Anterior cingulate cortex (tissue), 58 donors: ENCODE data around the gene ANKS1B.

Experiments
- DNase-seq, 58 donors: peaks; one replicate each; lab custom pipeline; 2025; lab: John Stamatoyannopoulos, UW

Gene ANKS1B

DNA sequence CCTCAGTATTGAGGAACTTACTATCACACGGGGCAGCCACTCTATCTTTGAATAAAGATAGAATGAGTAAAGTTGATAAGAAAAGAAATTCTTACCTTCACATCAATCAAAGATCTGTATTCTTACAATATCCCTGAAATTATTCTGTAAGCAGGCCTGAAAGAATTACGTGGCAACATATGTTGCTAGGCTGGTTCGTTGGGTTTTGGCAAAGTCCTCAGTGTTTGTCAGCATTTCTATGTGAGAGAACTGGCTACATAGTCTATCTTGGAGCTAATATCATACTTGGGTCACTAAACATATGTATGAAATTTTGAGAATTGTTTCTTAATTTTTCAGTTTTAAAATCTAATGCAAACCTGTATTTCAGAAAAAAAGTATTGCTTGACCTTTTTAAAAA is 749.4 kb downstream of the ANKS1B start:
- DNase-seq = no peak

DNA sequence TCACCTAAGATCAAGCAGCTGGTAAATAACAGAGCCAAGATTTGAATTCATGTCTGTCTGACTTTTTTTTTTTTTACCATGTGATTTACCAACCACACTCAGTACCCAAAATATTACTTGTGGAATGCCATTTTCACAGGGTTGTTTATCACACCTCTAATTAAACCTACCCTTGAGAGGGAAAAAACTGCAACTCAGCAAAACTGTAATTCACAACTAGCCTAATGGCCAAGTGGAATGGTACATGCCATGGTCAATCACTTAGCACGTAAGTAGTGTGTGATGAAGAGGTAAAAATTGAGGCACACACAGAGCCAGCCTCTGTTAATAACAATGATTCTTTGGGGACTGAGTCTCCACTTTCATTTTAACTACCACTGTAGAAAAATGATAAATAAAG is 750.0 kb downstream of the ANKS1B start:
- DNase-seq = no peak

DNA sequence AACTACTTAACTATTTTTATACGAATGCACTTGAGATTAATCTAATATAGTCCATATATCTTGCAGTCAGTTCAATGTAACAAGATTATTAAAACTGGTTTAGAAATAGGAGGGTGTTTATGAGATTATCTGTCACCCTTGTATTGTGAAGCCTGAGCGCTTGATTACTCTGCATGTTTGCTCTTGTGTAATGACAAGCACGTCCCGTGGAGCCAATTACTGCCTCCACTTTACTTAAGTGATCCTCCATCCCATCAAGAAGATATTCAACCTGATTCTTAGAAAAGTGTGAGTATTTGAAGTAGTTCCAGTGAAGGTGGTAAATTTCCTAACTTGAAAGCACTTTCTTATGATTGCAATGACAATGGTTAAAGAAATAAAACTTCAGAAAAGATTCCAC is 752.4 kb downstream of the ANKS1B start:
- DNase-seq = no peak

DNA sequence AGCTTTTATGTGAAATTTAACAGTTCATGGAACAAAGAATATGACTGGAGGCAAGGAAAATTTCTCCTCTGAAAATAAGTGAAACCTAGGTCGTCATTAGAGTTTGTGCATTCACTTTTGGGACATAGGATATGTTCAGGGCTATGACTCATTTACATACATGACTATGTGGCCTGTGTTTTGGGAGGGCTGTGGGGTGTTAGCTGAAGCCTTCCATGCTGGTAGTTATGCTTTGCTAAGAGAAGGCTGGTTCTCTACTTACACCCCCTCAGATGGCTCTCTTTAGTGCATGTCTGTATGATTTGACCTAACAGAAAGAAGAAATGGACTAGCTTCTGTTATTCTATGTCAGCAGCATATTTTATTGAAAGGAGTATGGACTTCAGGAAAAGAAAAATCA is 753.7 kb downstream of the ANKS1B start:
- DNase-seq = no peak

GRCh38 chr12:99224237-99224636 is 760.5 kb downstream of the ANKS1B start:
- DNase-seq = no peak

- no peak for DNase-seq
These were observed 761.2 kb downstream of the ANKS1B start for GRCh38 chr12:99223579-99223978.

DNA sequence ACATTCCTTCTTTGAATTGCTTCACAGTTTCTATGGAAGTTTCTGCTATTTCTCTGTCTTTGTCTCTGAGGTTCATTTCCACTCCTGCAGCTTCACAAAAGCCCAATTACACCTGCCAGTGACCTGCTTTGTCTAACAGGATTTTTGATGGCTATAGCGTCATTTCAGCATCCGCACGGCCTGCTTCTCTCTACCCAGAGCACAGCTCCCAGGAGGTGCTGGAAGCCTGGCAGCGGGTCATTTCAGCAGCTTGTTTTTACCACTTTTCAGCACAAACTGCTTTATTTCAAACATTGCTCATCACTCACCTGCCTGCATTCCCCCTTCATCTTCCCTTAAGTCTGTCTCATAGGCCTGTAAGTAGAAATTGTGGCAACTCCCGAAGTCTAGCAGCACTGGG is 771.7 kb downstream of the ANKS1B start:
- no peak for DNase-seq

DNA sequence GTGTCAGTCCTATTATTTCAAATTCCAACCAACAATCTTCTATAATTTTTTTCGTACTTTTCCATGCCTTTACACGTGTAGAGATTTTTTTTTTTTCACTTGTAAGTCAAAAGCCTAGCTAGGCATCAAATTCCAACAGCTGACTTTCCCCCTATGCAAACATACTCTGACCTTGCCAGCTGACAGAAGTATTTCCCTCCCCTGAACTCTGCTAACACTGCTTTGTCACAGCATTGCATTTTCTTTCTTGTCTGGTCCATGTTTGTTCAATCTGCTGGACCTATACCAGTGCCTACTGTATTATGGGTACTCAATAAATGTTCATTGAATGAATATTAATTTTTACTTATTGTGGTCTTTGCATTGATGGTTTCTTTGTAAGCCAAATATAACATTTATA is 772.5 kb downstream of the ANKS1B start:
- no peak for DNase-seq

GRCh38 chr12:99205111-99205510 is 779.6 kb downstream of the ANKS1B start:
- no peak for DNase-seq

GRCh38 chr12:99201906-99202645 is 782.7 kb downstream of the ANKS1B start:
- DNase-seq = no peak

DNA sequence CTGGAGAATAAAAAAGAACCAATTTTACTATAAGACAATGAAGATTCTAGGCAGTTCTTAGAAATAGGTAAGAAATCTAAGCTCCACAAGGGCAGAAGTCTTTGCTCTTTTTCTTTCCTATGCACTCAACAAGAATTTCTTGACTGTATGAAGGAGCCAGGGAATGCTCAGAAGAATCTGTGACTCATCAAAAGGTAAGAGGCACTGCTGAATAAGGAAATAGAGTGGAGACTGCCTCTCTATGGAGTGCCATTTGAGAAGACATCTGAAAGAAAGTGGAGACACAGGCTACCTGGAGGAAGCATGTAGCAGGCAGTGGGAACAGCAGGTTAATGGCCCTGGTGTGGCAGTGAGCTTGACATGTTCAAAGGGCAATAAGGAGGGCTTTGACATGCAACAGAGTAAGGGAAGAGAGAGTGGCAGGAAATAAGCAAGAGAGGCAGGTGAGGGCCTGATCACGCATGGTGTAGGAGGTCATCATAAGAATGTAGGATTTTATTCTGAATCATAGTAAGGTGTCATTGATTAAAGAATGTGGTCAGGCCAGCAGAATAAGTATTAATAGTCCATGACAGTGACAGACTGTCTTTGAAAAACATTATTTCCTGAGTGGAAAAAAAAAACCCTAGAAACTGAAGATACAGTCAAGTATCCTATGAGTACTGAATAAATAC is 783.9 kb downstream of the ANKS1B start:
- no peak for DNase-seq

DNA sequence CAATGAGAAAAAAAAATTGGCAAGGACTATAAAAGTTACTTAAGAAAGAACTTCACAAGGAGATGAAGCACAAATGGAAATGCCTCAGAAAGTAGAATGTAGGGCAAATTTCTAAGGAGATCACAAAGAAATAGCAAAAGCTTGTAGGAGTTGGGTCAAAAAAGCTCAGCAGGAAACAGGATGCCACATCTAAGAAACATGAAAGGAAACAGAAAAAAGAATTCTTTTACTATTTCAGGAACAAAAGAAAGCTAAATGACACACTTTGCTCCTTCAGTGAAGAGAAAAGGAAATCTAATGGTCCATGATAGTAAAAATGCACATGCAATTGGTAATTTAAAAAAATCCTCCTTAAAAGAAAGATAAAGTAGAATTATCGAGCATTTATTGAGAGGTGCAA is 789.3 kb downstream of the ANKS1B start:
- no peak for DNase-seq

- DNase-seq = no peak
These were observed 792.2 kb downstream of the ANKS1B start for GRCh38 chr12:99192489-99192888.

DNA sequence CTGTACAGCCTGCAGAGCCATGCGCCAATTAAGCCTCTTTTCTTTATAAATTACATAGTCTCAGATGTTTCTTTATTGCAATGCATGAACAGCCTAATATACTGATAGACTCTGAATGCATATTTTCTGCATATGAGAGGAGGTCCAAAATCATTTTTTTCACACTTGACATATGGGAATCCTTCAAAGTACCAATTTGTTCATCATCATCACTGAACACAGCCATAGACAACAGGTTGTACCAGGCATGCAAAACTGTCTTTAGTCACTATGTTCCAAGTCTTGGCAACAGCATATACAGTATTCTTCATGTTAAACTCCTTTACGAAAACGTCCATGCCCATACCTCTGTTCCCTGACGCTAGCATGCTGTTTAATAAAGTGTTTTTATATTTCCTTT is 807.9 kb downstream of the ANKS1B start:
- DNase-seq = no peak

GRCh38 chr12:99170461-99170860 is 814.3 kb downstream of the ANKS1B start:
- DNase-seq = no peak

GRCh38 chr12:99170037-99170436 is 814.7 kb downstream of the ANKS1B start:
- DNase-seq = no peak

DNA sequence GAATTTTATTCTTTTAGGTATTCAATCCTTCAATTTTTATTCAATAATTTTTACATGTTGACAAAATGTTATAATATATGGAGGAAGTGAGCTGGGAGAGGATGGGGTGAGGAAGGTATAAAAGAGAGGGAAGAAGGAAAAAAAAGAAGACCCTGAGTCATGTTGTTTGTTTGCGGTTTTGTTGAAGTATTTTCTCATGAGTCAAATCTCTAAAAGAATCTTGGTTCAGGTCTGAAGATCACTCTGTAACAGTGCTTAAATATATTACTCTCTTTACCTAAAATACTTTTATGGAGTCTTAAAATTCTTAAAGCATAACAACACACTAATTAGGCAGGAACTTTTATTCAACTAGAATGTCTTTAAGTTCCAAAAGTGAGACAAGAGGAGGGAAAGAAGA is 826.8 kb downstream of the ANKS1B start:
- DNase-seq = no peak

DNA sequence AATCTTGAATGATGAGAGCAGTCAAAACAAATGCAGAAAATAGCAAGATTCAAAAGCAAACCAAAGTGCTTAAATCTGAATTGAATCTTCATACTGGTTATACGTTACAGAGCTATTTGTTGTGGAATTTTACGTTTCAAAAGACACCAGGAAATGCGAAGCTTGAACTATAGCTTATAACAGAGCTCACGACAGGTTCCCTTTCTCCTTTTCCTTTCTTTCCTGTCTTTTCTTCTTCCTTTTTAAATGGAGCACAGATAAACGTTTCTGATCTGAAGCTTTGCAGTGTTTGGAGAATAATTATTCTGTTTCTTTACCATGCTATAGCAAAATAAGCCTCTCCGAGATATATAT is 829.8 kb downstream of the ANKS1B start:
- no peak for DNase-seq

- peak in 44 of 58 donors; percentile 5 to 78 (median 44) for DNase-seq
These were observed 830.3 kb downstream of the ANKS1B start for GRCh38 chr12:99154216-99154982.

- DNase-seq = no peak
These were observed 831.4 kb downstream of the ANKS1B start for GRCh38 chr12:99153293-99153692.

- no peak for DNase-seq
These were observed 832.4 kb downstream of the ANKS1B start for GRCh38 chr12:99152337-99152736.

DNA sequence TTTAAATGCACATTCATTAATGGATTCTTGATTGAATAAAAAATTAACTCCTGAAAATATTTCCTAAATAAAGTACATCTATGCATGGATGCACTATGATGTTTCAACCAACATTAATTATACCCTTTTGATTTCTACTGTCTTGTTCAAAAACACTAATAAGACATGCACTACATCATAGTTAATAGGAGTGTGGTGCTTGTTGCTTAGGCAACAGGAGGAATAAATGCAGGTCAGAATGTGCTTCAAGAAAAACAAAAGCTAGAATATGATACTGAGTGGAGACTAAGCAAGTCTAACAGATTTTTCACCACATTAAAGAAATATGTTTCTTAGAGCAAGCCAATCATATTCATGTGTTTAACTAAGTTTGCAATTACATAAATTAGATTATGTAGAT is 833.0 kb downstream of the ANKS1B start:
- DNase-seq = no peak
